HG03045 (cell line): ENCODE results near the gene PNLIPRP1.

ENCODE experiments used
- ATAC-seq: cut with Tn5 transposase; IDR thresholded peaks from one replicate; pipeline ENCODE4 v1.9.1; 2021; ENCODE audit warnings: mild to moderate bottlenecking, moderate library complexity; ENCODE audit not compliant: unreplicated experiment

PNLIPRP1 gene

DNA sequence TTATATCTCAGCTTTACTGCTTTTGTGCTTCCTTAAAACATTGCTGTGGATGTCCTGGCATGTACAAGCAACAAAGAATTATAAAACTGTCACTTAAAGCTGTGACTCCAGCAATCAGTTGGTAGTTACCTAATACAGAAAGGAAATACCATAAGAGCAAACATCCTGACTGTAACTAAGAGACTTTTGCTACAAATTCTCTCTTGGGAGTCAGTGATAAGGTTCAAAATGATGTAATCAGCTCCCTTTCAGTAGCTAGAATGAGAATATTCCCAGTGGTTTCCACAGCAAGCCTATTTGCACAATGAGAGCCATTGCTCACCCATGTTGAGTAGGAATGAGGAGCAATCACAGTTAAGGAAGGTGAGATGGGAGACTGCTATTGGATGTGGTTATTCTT lies 7.6 kb downstream of the PNLIPRP1 start:
- no peak for ATAC-seq

- ATAC-seq, result no peak
These were observed 9.2 kb downstream of the PNLIPRP1 start for GRCh38 chr10:116599991-116600390.

- ATAC-seq, result no peak
These were observed 12.1 kb downstream of the PNLIPRP1 start for GRCh38 chr10:116602648-116603400.

- no peak for ATAC-seq
These were observed 15.3 kb downstream of the PNLIPRP1 start for GRCh38 chr10:116606061-116606483.

GRCh38 chr10:116607336-116607735 lies 16.6 kb downstream of the PNLIPRP1 start:
- no peak for ATAC-seq

DNA sequence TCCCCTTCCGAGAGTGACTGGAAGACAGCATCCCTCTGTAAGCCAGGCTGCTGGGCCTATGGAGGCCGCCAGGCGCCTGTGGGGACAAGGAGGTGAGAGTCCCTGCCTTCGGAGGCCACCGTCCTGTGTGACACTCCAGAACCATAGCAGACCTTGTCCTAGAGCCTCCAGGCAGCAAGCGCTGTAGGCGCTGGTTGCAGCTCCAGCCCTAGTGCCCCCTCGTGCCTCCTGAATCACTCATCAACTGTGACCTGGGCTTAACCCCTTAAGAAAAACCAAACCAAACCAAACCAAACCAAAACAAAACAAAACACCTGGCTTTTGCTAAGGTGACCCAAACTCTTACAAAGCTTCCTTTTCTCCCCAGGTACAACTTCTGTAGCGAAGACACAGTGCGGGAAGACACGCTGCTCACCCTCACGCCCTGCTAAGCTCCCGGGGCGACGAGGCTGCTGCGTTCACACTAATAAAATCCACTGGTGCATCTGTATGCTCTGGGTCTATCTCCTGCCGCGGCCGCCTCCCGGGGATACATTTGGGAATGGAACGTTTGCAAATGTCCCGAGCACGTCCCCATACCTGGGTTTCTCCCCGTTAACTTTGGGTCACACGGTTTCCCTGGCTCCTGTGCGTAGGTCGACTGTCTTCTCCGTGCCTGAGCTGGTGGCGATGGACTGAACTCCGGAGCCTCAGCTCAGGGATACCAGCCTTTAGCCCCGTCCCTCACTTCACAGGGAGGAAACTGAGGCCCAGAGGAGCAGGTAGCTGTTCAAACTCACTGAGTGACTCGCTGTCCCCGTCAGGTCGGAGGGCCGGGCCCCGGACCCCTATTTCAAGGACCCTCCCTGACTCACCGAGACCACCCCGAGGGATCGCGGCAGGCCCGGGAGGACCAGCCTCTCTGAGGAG lies 18.2 kb downstream of the PNLIPRP1 start:
- ATAC-seq, result no peak

GRCh38 chr10:116610443-116611152 lies 19.8 kb downstream of the PNLIPRP1 start:
- no peak for ATAC-seq

DNA sequence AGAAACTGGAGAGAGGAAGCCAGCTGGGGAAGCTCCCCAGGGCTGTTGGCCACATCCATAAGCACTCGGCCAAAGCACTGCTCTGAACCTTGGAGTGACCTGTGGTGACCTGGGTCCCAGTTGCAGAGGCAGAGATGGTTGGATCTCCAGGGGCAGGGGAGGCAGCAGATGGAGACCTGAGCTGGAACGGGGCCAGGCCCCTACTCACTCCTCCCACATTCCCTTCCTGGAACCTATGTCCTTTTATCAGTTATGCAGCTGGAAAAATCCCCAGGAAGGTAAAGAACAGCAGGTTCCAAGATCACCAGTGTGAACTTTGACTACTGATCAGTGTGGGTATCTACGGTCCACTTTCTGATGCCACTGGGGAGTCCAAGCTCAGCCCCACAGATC lies 20.4 kb downstream of the PNLIPRP1 start:
- no peak for ATAC-seq

- ATAC-seq, result no peak
These were observed 21.5 kb downstream of the PNLIPRP1 start for GRCh38 chr10:116612107-116612769.

DNA sequence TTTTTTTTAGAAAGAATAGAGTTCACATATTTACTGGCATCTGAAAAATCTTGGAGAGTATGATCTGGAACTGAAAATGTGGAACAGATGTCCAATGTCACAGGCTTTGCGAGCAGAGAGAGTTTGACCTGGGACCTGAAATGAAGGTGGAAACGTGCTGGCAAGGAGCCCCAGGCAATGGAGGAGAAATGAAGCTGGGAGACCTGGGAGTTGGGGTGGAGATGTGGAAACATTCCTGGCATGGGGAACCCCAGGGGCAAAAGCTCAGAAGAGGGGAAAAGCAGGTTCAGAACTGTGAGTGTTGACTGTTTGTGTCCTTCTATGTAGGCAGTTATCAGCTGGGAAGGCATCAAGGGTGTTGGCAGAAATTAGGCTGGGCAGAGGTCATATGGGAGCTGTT lies 22.7 kb downstream of the PNLIPRP1 start:
- ATAC-seq, result no peak

- ATAC-seq, result no peak
These were observed 24.0 kb downstream of the PNLIPRP1 start for GRCh38 chr10:116614796-116615195.

- ATAC-seq, result no peak
These were observed 24.5 kb downstream of the PNLIPRP1 start for GRCh38 chr10:116615199-116615776.

- ATAC-seq, result no peak
These were observed 30.0 kb downstream of the PNLIPRP1 start, which contains the start of gene PNLIPRP2 for GRCh38 chr10:116620423-116621400. TSS of gene PNLIPRP2 (plus strand) at chr10:116620953.

- no peak for ATAC-seq
These were observed 30.7 kb downstream of the PNLIPRP1 start for GRCh38 chr10:116621476-116621875.

GRCh38 chr10:116621934-116622655 lies 31.3 kb downstream of the PNLIPRP1 start:
- no peak for ATAC-seq

DNA sequence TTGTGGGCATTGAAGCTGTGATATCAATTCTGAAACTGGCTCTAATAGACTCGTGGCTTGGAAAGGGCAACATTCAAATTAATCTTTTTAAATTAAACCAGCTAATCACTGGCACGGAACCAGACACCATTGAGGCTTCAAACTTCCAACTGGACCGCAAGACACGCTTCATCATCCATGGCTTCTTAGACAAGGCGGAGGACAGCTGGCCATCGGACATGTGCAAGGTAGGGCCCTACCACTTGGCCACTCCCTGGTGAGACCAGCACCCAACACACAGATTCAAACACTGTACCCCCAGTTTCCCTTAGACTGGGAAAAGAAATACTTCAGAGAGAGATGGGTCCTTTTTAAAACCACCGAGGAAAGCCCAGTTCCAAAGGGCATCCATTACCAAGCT lies 35.1 kb downstream of the PNLIPRP1 start:
- no peak for ATAC-seq

GRCh38 chr10:116626815-116627214 lies 36.1 kb downstream of the PNLIPRP1 start:
- ATAC-seq, result no peak

- no peak for ATAC-seq
These were observed 36.7 kb downstream of the PNLIPRP1 start for GRCh38 chr10:116627386-116627933.
